ENCODE measurements around the gene L3MBTL2. TPM values are rescaled to one million over a fixed set of nuclear protein-coding genes. Genes with fewer than 3 reads are reported as not detected.

Gene L3MBTL2
- total RNA-seq, 2 donors from 2014 or later, result 23.0 to 37.3 TPM

DNA sequence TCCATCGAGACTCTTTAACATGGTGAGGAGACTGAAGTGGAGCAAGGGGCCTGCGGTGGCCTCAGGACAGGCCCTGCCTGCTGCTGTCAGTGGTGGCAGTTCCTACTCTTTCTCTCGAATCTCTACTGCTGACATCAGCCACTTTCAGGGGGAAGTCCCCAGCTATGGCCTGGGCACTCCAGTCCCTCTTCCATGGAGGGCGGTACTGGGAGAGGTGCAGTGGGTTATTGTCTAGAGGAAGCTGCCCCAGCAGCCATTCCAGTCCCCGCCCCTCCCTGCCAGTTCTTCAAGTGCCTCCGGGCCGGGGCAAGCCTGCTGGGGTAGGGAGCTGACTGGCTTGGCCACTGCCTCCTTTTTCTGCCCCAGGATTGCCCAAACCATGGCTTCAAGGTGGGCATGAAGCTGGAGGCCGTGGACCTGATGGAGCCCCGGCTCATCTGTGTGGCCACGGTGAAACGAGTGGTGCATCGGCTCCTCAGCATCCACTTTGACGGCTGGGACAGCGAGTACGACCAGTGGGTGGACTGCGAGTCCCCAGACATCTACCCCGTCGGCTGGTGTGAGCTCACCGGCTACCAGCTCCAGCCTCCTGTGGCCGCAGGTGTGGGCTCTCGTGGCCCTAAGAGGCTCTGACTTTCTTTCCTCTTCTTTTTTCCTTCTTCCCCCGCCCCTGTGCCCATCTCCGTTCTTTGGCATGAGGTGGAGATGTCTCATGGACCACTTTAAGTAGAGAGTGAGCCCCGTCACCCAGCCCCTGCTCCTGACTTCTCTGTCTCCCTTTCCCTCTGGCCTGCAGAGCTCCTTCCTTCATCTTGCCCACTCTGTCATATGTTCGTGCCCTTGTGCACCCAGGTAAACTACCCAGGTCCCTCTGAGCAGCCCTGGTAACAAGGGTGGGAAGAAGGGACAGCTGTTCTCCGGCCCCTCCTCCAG is 21.9 kb downstream of the L3MBTL2 start:
- Mint-ChIP-seq H3K36me3 (ENCODE audit: low read depth) (peaks cover 66% of the 10 kb centered on the region), H3K9me3 (no peaks in the 10 kb centered on the region), H3K4me3 (no peak overlapping the region), H3K27ac (no peak overlapping the region), H3K4me1 (no peaks in the 10 kb centered on the region), H3K27me3 (no peaks in the 10 kb centered on the region)
- no peak for ATAC-seq (replicated peaks)

GRCh38 chr22:41229215-41229614 is 24.1 kb downstream of the L3MBTL2 start:
- ATAC-seq (replicated peaks), result no peak
- H3K27ac Mint-ChIP-seq, result no peak overlapping the region
- H3K4me1 Mint-ChIP-seq, result peaks cover 3% of the 10 kb centered on the region
- H3K9me3 Mint-ChIP-seq, result no peaks in the 10 kb centered on the region
- H3K27me3 Mint-ChIP-seq, result no peaks in the 10 kb centered on the region
- H3K4me3 Mint-ChIP-seq, result no peak overlapping the region
- peaks cover 48% of the 10 kb centered on the region for H3K36me3 Mint-ChIP-seq (ENCODE audit: low read depth)

DNA sequence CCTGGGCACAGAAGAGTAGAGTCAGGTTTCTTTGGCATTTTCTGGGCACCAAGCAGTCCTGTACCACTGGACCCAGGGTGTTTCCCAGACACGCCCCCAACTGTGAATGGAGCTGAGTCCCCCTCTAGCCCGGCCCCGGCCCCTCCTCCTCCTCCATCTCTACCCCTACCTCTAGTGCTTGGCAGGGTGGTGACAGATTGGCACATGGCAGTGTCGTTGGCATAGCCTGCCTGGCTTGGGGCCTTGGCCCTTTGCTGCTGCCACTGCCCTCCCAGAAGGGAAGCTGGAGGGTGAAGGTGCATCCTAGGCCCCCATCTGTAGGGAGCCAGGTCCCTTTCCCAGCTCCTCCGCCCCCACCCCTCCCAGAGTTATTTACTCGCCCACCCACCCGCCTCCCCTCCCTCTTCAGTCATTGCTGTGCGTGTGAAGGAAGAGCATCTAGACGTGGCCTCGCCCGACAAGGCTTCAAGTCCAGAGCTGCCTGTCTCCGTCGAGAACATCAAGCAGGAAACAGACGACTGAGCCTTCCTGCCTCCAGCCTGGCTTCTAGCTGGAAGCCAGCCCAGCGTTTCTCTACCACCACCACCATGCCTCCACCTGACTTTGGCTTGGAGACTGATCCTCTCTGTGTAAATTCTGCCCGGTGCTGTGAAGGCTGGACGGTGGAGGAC is 24.8 kb downstream of the L3MBTL2 start:
- Mint-ChIP-seq H3K36me3 (ENCODE audit: low read depth) (peaks cover 42% of the 10 kb centered on the region), H3K27ac (no peak overlapping the region), H3K9me3 (no peaks in the 10 kb centered on the region), H3K27me3 (no peaks in the 10 kb centered on the region), H3K4me1 (peaks cover 3% of the 10 kb centered on the region), H3K4me3 (no peak overlapping the region)
- ATAC-seq (replicated peaks), result no peak

GRCh38 chr22:41230401-41230785 is 25.3 kb downstream of the L3MBTL2 start:
- peaks cover 3% of the 10 kb centered on the region for H3K4me1 Mint-ChIP-seq
- H3K27ac Mint-ChIP-seq, result no peak overlapping the region
- H3K9me3 Mint-ChIP-seq, result no peaks in the 10 kb centered on the region

DNA sequence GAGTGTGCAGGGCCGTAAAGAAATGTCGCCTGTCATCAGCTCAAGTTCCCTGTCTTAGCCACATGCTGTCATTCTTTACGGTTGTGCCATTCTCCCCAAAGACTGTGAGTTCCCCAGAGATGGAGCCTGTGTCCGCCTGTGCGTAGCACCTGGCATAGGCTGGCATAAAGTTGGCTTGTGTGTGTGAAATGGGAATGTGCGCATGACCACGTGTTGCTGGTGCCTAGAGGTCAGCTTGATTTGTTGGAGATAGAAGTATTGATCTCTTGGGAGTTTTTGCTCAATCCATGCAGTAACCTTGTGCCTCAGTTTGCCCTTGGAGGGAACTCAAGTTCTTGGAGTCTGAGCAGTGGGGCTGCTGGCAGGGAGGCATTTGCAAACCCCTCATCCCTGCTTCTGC is 26.3 kb downstream of the L3MBTL2 start:
- Mint-ChIP-seq H3K4me3 (no peak overlapping the region), H3K4me1 (peaks cover 3% of the 10 kb centered on the region), H3K36me3 (ENCODE audit: low read depth) (peaks cover 31% of the 10 kb centered on the region), H3K9me3 (no peaks in the 10 kb centered on the region), H3K27ac (no peak overlapping the region), H3K27me3 (no peaks in the 10 kb centered on the region)
- no peak for ATAC-seq (replicated peaks)

More at GRCh38 chr22:41230401-41230785, 25.3 kb downstream of the L3MBTL2 start:
- no peak for ATAC-seq (replicated peaks)
- Mint-ChIP-seq H3K4me3 (no peak overlapping the region), H3K27me3 (no peaks in the 10 kb centered on the region), H3K36me3 (ENCODE audit: low read depth) (peaks cover 38% of the 10 kb centered on the region)

DNA sequence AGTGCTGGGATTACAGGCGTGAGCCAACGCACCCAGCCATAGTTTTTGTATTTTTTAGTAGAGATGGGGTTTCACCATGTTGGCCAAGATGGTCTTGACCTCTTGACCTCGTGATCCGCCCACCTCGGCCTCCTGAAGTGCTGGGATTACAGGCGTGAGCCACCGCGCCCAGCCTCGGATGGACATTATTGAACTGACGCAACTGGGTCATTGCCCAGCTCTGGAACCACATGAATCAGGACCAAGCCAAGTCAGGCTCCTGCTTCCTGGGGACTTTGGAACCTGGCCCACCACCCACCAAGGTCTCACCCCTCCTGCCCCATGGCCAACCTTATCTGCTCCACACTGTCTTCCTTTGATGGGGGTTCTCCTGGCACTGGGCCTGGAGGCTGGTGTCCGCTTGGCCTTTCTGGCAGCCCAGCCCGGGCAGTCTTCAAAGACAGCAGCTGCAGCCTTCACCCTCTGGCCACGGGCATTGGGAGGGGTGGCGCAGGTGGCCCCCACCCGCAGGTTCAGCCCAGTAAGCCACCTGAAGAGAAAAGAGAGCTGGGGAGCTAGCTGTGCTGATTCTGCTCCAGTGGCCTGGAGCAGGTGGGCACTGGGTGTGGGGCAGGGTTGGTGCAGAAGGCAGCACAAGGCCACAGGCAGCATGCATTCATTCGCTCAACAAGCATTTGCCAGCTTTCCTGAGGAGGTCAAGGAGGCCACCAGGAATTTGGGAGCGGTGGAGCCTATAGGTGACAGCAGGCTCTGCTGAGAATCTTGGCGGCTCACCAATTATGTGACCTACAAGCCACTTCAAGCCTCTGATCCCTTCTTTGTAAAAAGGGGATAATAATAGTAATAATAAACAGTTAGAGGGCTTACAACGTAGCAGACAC is 29.9 kb downstream of the L3MBTL2 start:
- no peaks in the 10 kb centered on the region for H3K9me3 Mint-ChIP-seq
- H3K4me3 Mint-ChIP-seq, result no peak overlapping the region
- H3K36me3 Mint-ChIP-seq (ENCODE audit: low read depth), result peaks cover 6% of the 10 kb centered on the region
- no peaks in the 10 kb centered on the region for H3K27me3 Mint-ChIP-seq
- ATAC-seq (replicated peaks), result no peak
- H3K27ac Mint-ChIP-seq, result no peak overlapping the region
- peaks cover 3% of the 10 kb centered on the region for H3K4me1 Mint-ChIP-seq

DNA sequence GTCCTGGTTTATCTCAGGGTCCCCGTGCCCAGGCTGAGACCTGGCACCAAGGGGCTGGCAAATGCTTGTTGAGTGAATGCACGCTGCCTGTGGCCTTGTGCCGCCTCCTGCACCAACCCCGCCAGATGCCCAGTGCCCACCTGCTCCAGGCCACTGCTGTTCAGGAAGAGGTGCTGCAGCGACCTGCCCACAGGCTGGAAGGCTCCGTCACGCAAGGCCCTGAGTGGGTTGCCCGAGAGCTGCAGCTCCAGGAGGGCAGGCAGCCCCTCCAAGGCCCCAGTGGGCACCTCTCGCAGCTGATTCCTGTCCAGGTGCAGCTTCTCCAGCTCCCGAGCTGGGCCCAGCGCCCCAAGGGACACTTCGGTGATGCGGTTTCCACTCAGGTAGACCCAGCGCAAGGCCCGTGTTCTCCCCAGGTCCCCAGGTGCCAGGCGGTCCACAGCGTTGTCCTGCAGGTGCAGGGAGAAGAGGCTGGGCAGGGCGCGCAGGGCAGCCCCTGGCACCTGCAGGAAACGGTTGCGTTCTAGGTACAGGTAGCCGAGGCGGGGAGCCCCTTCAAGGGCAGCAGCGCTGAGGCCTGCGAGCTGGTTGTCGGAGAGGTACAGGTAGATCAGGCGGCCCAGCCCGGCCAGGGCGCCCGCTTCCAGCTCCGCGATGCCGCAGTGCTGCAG is 32.1 kb downstream of the L3MBTL2 start:
- peak overlapping the region; percentile 65 for H3K4me3 Mint-ChIP-seq
- no peaks in the 10 kb centered on the region for H3K27me3 Mint-ChIP-seq
- ATAC-seq (replicated peaks), result no peak
- no peak overlapping the region for H3K27ac Mint-ChIP-seq
- H3K36me3 Mint-ChIP-seq (ENCODE audit: low read depth), result no peaks in the 10 kb centered on the region
- H3K4me1 Mint-ChIP-seq, result peaks cover 3% of the 10 kb centered on the region
- H3K9me3 Mint-ChIP-seq, result no peaks in the 10 kb centered on the region

DNA sequence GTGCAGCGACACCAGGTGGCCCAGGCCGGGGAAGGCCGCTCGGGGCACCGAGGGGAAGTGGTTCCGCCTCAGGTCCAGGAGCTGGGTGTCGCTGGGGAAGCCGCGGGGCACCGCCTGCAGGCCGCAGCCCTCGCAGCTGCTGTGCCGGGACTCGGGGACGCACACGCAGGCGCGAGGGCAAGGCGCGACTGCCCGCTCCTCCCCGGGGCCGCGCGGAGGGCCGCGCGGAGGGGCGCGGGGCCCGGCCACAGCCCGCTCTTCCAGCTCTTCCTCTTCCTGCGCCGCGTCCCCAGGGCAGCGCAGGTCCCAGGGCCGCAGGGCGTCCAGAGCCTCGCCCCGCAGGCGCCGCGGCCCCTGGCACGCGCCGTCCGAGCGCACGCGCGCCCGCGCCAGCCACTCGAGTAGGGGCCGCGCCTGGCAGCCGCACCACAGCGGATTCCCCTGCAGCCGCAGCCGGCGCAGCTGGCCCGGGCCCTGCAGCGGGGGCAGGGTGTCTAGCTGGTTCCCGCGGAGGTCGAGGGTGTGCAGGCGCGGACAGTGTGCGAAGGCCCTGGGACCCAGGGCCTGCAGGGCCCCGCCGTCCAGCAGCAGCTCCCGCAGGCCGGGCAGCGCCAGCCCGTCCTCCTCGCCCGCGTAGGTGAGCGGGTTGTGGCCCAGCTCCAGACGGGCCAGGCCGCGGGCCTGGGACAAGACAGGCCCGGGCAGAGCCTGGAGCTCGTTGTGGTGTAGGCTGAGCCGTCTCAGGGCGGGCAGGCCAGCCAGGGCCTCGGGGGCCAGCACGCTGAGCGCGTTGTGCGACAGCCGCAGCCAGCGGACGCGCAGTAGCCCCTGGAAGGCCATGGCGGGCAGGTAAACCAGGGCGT is 32.8 kb downstream of the L3MBTL2 start:
- Mint-ChIP-seq H3K9me3 (no peaks in the 10 kb centered on the region), H3K36me3 (ENCODE audit: low read depth) (no peaks in the 10 kb centered on the region), H3K4me1 (peaks cover 3% of the 10 kb centered on the region), H3K4me3 (peak overlapping the region; percentile 65), H3K27ac (no peak overlapping the region), H3K27me3 (no peaks in the 10 kb centered on the region)
- ATAC-seq (replicated peaks), result peak; percentile 95

DNA sequence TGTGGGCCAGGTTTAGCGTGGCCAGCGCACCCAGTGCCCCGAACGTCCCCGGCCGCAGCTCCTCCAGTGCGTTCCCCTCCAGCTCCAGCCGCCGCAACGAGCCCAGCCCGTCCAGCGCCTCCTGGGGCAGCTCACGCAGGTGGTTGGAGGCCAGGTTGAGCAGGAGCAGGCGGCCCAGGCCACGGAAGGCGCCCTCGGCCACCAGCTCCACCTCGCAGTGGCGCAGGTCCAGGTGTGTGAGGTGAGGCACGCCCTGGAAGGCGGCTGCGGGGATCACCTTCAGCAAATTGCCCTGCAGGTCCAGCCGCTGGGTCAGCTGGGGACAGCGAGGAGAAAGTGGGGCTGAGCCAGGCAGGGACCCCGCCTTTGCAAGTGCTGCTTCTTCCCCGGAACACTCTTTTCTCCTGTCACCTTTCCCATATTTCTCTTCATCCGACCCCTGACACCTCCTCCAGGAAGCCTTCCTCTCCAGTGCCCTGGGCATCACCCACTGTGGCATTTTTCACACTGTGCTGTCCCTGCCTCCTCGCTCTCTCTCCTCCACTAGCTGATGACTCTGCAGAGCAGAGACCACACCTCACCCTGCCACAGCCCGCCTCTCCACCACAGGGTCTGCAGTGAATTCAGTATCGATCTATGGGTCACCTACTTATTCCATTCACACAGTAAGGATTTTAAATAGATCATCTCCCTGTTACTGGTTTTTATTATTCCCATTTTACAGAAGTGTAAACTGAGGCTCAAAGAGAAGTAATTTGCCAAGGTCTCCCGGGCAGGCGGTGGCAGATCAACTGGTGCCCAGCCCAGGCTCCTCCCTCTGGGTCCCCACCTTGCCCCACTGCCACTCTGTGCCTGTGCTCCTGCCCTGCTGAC is 33.7 kb downstream of the L3MBTL2 start:
- Mint-ChIP-seq H3K4me1 (peaks cover 3% of the 10 kb centered on the region), H3K4me3 (peak overlapping the region; percentile 60), H3K27ac (no peak overlapping the region), H3K27me3 (no peaks in the 10 kb centered on the region), H3K9me3 (no peaks in the 10 kb centered on the region), H3K36me3 (ENCODE audit: low read depth) (no peaks in the 10 kb centered on the region)
- no peak for ATAC-seq (replicated peaks)

- H3K4me1 Mint-ChIP-seq, result no peaks in the 10 kb centered on the region
- H3K4me3 Mint-ChIP-seq, result peak overlapping the region; percentile 60
These were observed 34.5 kb downstream of the L3MBTL2 start for GRCh38 chr22:41239443-41240128.

GRCh38 chr22:41240377-41241132 is 35.4 kb downstream of the L3MBTL2 start, which contains the start of gene CHADL:
TSS of gene CHADL (minus strand) at chr22:41240931. CDS start at chr22:41240881, 50 bp downstream.
- peaks cover 16% of the 10 kb centered on the region for H3K36me3 Mint-ChIP-seq (ENCODE audit: low read depth)
- H3K27me3 Mint-ChIP-seq, result no peaks in the 10 kb centered on the region
- H3K27ac Mint-ChIP-seq, result no peak within 1 kb of the TSS
- no peak for ATAC-seq (replicated peaks)
- no peak within 1 kb of the TSS for H3K4me3 Mint-ChIP-seq
- H3K4me1 Mint-ChIP-seq, result no peaks in the 10 kb centered on the region
- no peaks in the 10 kb centered on the region for H3K9me3 Mint-ChIP-seq

More at GRCh38 chr22:41239443-41240128, 34.5 kb downstream of the L3MBTL2 start:
- no peaks in the 10 kb centered on the region for H3K9me3 Mint-ChIP-seq
- no peaks in the 10 kb centered on the region for H3K27me3 Mint-ChIP-seq
- no peak for ATAC-seq (replicated peaks)
- H3K27ac Mint-ChIP-seq, result no peak overlapping the region
- H3K36me3 Mint-ChIP-seq (ENCODE audit: low read depth), result peaks cover 6% of the 10 kb centered on the region

Measured in activated T-helper 17 cell treated with anti-CD3 and anti-CD28 coated beads, Interleukin-2, amount 50 U/mL, for 72 hours (primary cell).